ENCODE measurements around the gene FKBP4. TPM values are rescaled to one million over a fixed set of nuclear protein-coding genes. Genes with fewer than 3 reads are reported as not detected.
A peak's percentile ranks its signal among the peaks of the same experiment; 100 is the strongest.

FKBP4 gene
- total and polyA plus RNA-seq, 4 donors, result 21.3 to 38.7 (median 31.6) TPM

DNA sequence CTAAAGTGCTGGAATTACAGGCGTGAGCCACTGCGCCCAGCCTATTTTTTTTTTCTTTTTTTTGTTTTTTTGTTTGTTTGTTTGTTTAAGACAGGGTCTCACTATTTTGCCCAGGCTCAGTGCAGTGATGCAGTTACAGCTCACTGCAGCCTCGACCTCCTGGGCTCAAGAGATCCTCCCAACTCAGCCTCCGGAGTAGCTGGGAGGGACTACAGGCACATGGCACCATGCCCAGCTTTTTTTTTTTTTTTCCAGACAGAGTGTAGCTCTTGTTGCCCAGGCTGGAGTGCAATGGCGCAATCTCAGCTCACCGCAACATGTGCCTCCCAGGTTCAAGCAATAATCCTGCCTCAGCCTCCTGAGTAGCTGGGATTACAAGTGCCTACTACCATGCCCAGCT, 11.9 kb downstream of the FKBP4 start (continued):
- TF ChIP-seq EGR1 (IDR thresholded peaks at IDR 0.05; ENCODE audit: low read depth in 2 of 2) (no peak), FOXA1 (IDR thresholded peaks at IDR 0.05) (no peak)

- no peaks in the 10 kb centered on the region for H3K36me3 ChIP-seq (ENCODE audit: control insufficient read depth in 4 of 4, insufficient read depth in 3 of 4, low read depth in 1 of 4, low read length in 3 of 4)
- no peak overlapping the region for H3K27ac ChIP-seq (ENCODE audit: low read depth in 1 of 2, low read length in 2 of 2)
- H3K9me3 ChIP-seq (ENCODE audit: control insufficient read depth in 4 of 4, low read length in 3 of 4), result no peaks in the 10 kb centered on the region
- peak overlapping the region in 2 of 3 donors; percentile 80 to 91 for H3K4me3 ChIP-seq (ENCODE audit: low read depth in 1 of 3, low read length in 3 of 3)
- peak overlapping the region in 1 of 2 donors; percentile 75 for H3K9ac ChIP-seq (ENCODE audit: low read depth in 1 of 2, low read length in 2 of 2)
- H3K27me3 ChIP-seq (ENCODE audit: control insufficient read depth in 4 of 4, insufficient read depth in 4 of 4, low read length in 3 of 4), result no peaks in the 10 kb centered on the region
- no peak for DNase-seq (ENCODE audit: low spot score)
- 81% methylated on average over 5 of the region's 5 CpGs for WGBS
- peaks cover 0 to 20% (median 15%) of the 10 kb centered on the region in 4 donors for H3K4me1 ChIP-seq (ENCODE audit: control insufficient read depth in 4 of 4, insufficient read depth in 4 of 4, low read length in 3 of 4)
- TF ChIP-seq SP1 (IDR thresholded peaks at IDR 0.05) (no peak), HNF4G (IDR thresholded peaks at IDR 0.05) (no peak), FOXA1 (IDR thresholded peaks at IDR 0.05) (no peak), FOXA2 (IDR thresholded peaks at IDR 0.05) (no peak), HNF4A (conservative IDR thresholded peaks at IDR 0.05) (no peak), NR2F2 (IDR thresholded peaks at IDR 0.05) (no peak), JUND (IDR thresholded peaks at IDR 0.05) (no peak), YY1 (IDR thresholded peaks at IDR 0.05) (no peak), TAF1 (conservative IDR thresholded peaks at IDR 0.05) (no peak), RAD21 (IDR thresholded peaks at IDR 0.05) (no peak), RXRA (IDR thresholded peaks at IDR 0.05) (no peak), REST (IDR thresholded peaks at IDR 0.05) (no peak), GABPA (IDR thresholded peaks at IDR 0.05 in 1 of 2, conservative IDR thresholded peaks at IDR 0.05 in 1 of 2) (no peak), EGR1 (IDR thresholded peaks at IDR 0.05; ENCODE audit: low read depth in 2 of 2) (no peak)
- TF ChIP-seq, protein P1, sequence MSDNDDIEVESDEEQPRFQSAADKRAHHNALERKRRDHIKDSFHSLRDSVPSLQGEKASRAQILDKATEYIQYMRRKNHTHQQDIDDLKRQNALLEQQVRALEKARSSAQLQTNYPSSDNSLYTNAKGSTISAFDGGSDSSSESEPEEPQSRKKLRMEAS (IDR thresholded peaks at IDR 0.05), result no peak
- TF ChIP-seq, protein P2, sequence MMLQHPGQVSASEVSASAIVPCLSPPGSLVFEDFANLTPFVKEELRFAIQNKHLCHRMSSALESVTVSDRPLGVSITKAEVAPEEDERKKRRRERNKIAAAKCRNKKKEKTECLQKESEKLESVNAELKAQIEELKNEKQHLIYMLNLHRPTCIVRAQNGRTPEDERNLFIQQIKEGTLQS (IDR thresholded peaks at IDR 0.05), result no peak
- TF ChIP-seq, protein P3, sequence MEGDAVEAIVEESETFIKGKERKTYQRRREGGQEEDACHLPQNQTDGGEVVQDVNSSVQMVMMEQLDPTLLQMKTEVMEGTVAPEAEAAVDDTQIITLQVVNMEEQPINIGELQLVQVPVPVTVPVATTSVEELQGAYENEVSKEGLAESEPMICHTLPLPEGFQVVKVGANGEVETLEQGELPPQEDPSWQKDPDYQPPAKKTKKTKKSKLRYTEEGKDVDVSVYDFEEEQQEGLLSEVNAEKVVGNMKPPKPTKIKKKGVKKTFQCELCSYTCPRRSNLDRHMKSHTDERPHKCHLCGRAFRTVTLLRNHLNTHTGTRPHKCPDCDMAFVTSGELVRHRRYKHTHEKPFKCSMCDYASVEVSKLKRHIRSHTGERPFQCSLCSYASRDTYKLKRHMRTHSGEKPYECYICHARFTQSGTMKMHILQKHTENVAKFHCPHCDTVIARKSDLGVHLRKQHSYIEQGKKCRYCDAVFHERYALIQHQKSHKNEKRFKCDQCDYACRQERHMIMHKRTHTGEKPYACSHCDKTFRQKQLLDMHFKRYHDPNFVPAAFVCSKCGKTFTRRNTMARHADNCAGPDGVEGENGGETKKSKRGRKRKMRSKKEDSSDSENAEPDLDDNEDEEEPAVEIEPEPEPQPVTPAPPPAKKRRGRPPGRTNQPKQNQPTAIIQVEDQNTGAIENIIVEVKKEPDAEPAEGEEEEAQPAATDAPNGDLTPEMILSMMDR (IDR thresholded peaks at IDR 0.05; ENCODE audit: low read depth, low read length, missing input control), result no peak
- TF ChIP-seq, protein P4, sequence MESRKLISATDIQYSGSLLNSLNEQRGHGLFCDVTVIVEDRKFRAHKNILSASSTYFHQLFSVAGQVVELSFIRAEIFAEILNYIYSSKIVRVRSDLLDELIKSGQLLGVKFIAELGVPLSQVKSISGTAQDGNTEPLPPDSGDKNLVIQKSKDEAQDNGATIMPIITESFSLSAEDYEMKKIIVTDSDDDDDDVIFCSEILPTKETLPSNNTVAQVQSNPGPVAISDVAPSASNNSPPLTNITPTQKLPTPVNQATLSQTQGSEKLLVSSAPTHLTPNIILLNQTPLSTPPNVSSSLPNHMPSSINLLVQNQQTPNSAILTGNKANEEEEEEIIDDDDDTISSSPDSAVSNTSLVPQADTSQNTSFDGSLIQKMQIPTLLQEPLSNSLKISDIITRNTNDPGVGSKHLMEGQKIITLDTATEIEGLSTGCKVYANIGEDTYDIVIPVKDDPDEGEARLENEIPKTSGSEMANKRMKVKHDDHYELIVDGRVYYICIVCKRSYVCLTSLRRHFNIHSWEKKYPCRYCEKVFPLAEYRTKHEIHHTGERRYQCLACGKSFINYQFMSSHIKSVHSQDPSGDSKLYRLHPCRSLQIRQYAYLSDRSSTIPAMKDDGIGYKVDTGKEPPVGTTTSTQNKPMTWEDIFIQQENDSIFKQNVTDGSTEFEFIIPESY (IDR thresholded peaks at IDR 0.05), result no peak
These were observed 17.0 kb downstream of the FKBP4 start for GRCh38 chr12:2811801-2812200.
